ENCODE measurements around the gene MS4A18.

MS4A18 gene

GRCh38 chr11:60768202-60768601 lies 43.7 kb downstream of the MS4A18 start:
- DNase-seq: no peak

- no peak for DNase-seq
Observed at GRCh38 chr11:60769273-60769672, 44.8 kb downstream of the MS4A18 start.

- no peak for DNase-seq
Observed at GRCh38 chr11:60769811-60770210, 45.3 kb downstream of the MS4A18 start.

GRCh38 chr11:60771146-60771545 lies 46.6 kb downstream of the MS4A18 start:
- no peak for DNase-seq

- peak in 1 of 2 experiments; percentile 5 for DNase-seq
Observed at GRCh38 chr11:60771879-60772525, 47.5 kb downstream of the MS4A18 start.

GRCh38 chr11:60772666-60773065 lies 48.1 kb downstream of the MS4A18 start:
- DNase-seq: no peak

GRCh38 chr11:60774726-60775125 lies 50.2 kb downstream of the MS4A18 start:
- no peak for DNase-seq

- DNase-seq: peak; percentile 74 to 83
Observed at GRCh38 chr11:60775420-60775961, 51.0 kb downstream of the MS4A18 start.

GRCh38 chr11:60776167-60776566 lies 51.6 kb downstream of the MS4A18 start:
- no peak for DNase-seq

- no peak for DNase-seq
Observed at GRCh38 chr11:60777106-60777505, 52.6 kb downstream of the MS4A18 start.

- no peak for DNase-seq
Observed at GRCh38 chr11:60777572-60777971, 53.1 kb downstream of the MS4A18 start.

- no peak for DNase-seq
Observed at GRCh38 chr11:60780065-60780464, 55.5 kb downstream of the MS4A18 start.

GRCh38 chr11:60780774-60781173 lies 56.3 kb downstream of the MS4A18 start:
- DNase-seq: no peak

- no peak for DNase-seq
Observed at GRCh38 chr11:60781286-60781980, 56.9 kb downstream of the MS4A18 start.

- DNase-seq: no peak
Observed at GRCh38 chr11:60781981-60782316, 57.4 kb downstream of the MS4A18 start.

GRCh38 chr11:60782393-60783140 lies 58.0 kb downstream of the MS4A18 start:
- DNase-seq: no peak

- DNase-seq: no peak
Observed at GRCh38 chr11:60783141-60783484, 58.6 kb downstream of the MS4A18 start.

GRCh38 chr11:60783911-60784310 lies 59.4 kb downstream of the MS4A18 start:
- no peak for DNase-seq

- DNase-seq: no peak
Observed at GRCh38 chr11:60785136-60785535, 60.6 kb downstream of the MS4A18 start, which contains the start of gene MS4A10. Gene MS4A10, plus strand, starts transcription at chr11:60785333. Its CDS starts 5,003 bp downstream, at chr11:60790336.

GRCh38 chr11:60785806-60786361 lies 61.4 kb downstream of the MS4A18 start:
- DNase-seq: no peak

- DNase-seq: no peak
Observed at GRCh38 chr11:60786811-60787567, 62.5 kb downstream of the MS4A18 start.

GRCh38 chr11:60788401-60789125 lies 64.0 kb downstream of the MS4A18 start:
- DNase-seq: no peak
